Cardiac septum (tissue), 1 donor: ENCODE results near the gene IGSF22. TPM values are rescaled to one million over a fixed set of nuclear protein-coding genes. Genes with fewer than 3 reads are reported as not detected.

Experiments used
- total RNA-seq: library from RNA; stranded (reverse); fragmentation: NEBNext Ultra II Directional; extraction: Animal tissue kit (Norgen Biotek cat#: 25700); gene quantifications from one replicate; pipeline ENCODE4 v1.2.1, GENCODE V29; 2021
- donor health status: DM: no; HTN: no; CAD: no.

IGSF22 gene
- total RNA-seq, 1 donor from 2014 or later: 1.1 TPM

Other genes with a start within 250 kb of the IGSF22 start
- gene TSG101, start 199.2 kb downstream of the IGSF22 start, total RNA-seq: 62.8 TPM
- 16.6 TPM for gene UEVLD, start 137.5 kb downstream of the IGSF22 start, total RNA-seq
- 6.4 TPM for gene MISFA, start 126.4 kb downstream of the IGSF22 start, total RNA-seq
- 9.8 TPM for gene SPTY2D1, start 91.8 kb downstream of the IGSF22 start, total RNA-seq
- 2.6 TPM for gene TMEM86A, start 27.4 kb downstream of the IGSF22 start, total RNA-seq
- gene PTPN5, start 65.6 kb upstream of the IGSF22 start, total RNA-seq: 3.8 TPM
- gene MRGPRX1, start 213.2 kb upstream of the IGSF22 start, total RNA-seq: not detected